Measurements from ENCODE around the gene RANBP1.

GRCh38 chr22:20138868-20139267 is 23.0 kb downstream of the RANBP1 start:
- TF ChIP-seq YY1 (IDR thresholded peaks at IDR 0.05; ENCODE audit: low read depth) (no peak), EP300 (IDR thresholded peaks at IDR 0.05; ENCODE audit: borderline replicate concordance) (no peak), NFIC (IDR thresholded peaks at IDR 0.05) (no peak), TAF1 (IDR thresholded peaks at IDR 0.05; ENCODE audit: low read depth) (no peak), RAD21 (IDR thresholded peaks at IDR 0.05; ENCODE audit: low read depth) (no peak)
